Body of pancreas (tissue), 4 donors: ENCODE data around the gene ERCC5. TPM values are rescaled to one million over a fixed set of nuclear protein-coding genes. Genes with fewer than 3 reads are reported as not detected.

Experiments
- ATAC-seq: fragments of 150-250 bp; one replicate; pipeline ENCODE4 v1.9.1; 2016
- DNase-seq, 4 donors: peaks; one replicate each; pipeline ENCODE4 v3.0.0-alpha.2; 2019
- H3K27ac ChIP-seq, 4 donors: fragments of 200-600 bp; sonication (generic); 1 replicate in 3 of 4; 2 replicates in 1 of 4; pipeline versions ENCODE4 v1.5.1 to v1.6.1; 2016 to 2019; ENCODE audit warnings: mild to moderate bottlenecking in 1 of 4, mixed read lengths in 1 of 4, moderate library complexity in 1 of 4
- H3K27me3 ChIP-seq, 2 donors: fragments of 200-600 bp; sonication (generic); one replicate each; pipeline ENCODE4 v1.6.0; 2016; ENCODE audit warnings: mild to moderate bottlenecking in 1 of 2
- H3K36me3 ChIP-seq, 2 donors: fragments of 200-600 bp; sonication (generic); replicated peaks in 1 of 2; 2 replicates each; pipeline ENCODE4 v1.5.1; 2016; ENCODE audit warnings: low read depth in 2 of 2; ENCODE audit not compliant: insufficient read depth in 1 of 2
- H3K4me1 ChIP-seq: fragments of 200-600 bp; sonication (generic); one replicate; pipeline ENCODE4 v1.6.0; 2016
- H3K4me3 ChIP-seq, 2 donors: fragments of 200-600 bp; sonication (generic); 1 replicate in 1 of 2; 2 replicates in 1 of 2; pipeline ENCODE4 v1.5.1; 2016 to 2019
- H3K9me3 ChIP-seq, 3 donors: fragments of 200-600 bp; sonication (generic); 1 replicate in 2 of 3; 2 replicates in 1 of 3; pipeline ENCODE4 v1.5.1; 2016
- CTCF ChIP-seq, 7 experiments: fragments of 450-650 bp in 4 of 7; fragments of 200-600 bp in 3 of 7; sonication (generic) in 3 of 7; IDR thresholded peaks; one replicate each; pipeline ENCODE4 v1.5.1; 2016 to 2019; ENCODE audit warnings: antibody characterized with exemption in 7 of 7
- POLR2A ChIP-seq, 3 donors: fragments of 450-650 bp; IDR thresholded peaks; one replicate each; pipeline ENCODE4 v1.6.1; 2016; ENCODE audit warnings: antibody characterized with exemption in 3 of 3, mild to moderate bottlenecking in 2 of 3
- WGBS, 2 donors: methylation state at CpG; one replicate each; pipeline ENCODE4 v1.1.5; 2017; 5-methylcytosine and 5-hydroxymethylcytosine counted together
- intact Hi-C: fragments of 100-400 bp; cut with DNase I; formaldehyde crosslinking; loops from one replicate; pipeline ENCODE4 v1.15.1; 2023
- total RNA-seq, 2 donors: library from RNA; depleted of rRNA; stranded (reverse); fragments of >200 nt; gene quantifications; one replicate each; pipeline ENCODE4 v1.1.0, GENCODE V29; 2016

Gene ERCC5
- total RNA-seq, 2 donors from 2014 or later, result 31.9 to 42.8 TPM

GRCh38 chr13:102847272-102848234 is 1.7 kb downstream of the ERCC5 start:
- intact Hi-C loops, result no loop called here
- peak in 1 of 4 donors; percentile 13 for DNase-seq
- TF ChIP-seq CTCF (IDR thresholded peaks at IDR 0.05) (peak in 6 of 7 experiments; percentile 56 to 82 (median 74)), POLR2A (IDR thresholded peaks at IDR 0.05) (no peak)
- H3K4me1 ChIP-seq, result peaks cover 19% of the 10 kb centered on the region
- H3K27me3 ChIP-seq, result no peaks in the 10 kb centered on the region
- peak overlapping the region in 1 of 2 donors; percentile 69 for H3K4me3 ChIP-seq
- H3K9me3 ChIP-seq, result no peaks in the 10 kb centered on the region
- 9 to 13% methylated on average over 12 of the region's 12 CpGs for WGBS, 2 donors
- peak overlapping the region in 2 of 4 donors; percentile 96 for H3K27ac ChIP-seq
- ATAC-seq, result no peak
- H3K36me3 ChIP-seq, result no peaks in the 10 kb centered on the region

GRCh38 chr13:102848956-102849355 is 3.1 kb downstream of the ERCC5 start:
- Histone ChIP-seq H3K4me1 (peaks cover 19% of the 10 kb centered on the region), H3K27ac (no peak overlapping the region), H3K4me3 (no peak overlapping the region), H3K9me3 (no peaks in the 10 kb centered on the region), H3K36me3 (peaks cover 0 to 3% of the 10 kb centered on the region in 2 donors), H3K27me3 (no peaks in the 10 kb centered on the region)
- DNase-seq (no peak), ATAC-seq (no peak)
- WGBS, 2 donors, result 90 to 91% methylated on average over 6 of the region's 6 CpGs
- intact Hi-C loops, result no loop called here
- TF ChIP-seq CTCF (IDR thresholded peaks at IDR 0.05) (no peak), POLR2A (IDR thresholded peaks at IDR 0.05) (no peak)

GRCh38 chr13:102852556-102852955 is 6.7 kb downstream of the ERCC5 start:
- Histone ChIP-seq H3K27me3 (no peaks in the 10 kb centered on the region), H3K36me3 (peaks cover 0 to 10% of the 10 kb centered on the region in 2 donors), H3K27ac (no peak overlapping the region), H3K9me3 (no peaks in the 10 kb centered on the region), H3K4me3 (no peak overlapping the region), H3K4me1 (peaks cover 7% of the 10 kb centered on the region)
- ATAC-seq (no peak), DNase-seq (no peak)
- 90 to 91% methylated on average over 3 of the region's 3 CpGs for WGBS, 2 donors
- TF ChIP-seq POLR2A (IDR thresholded peaks at IDR 0.05), result no peak
- TF ChIP-seq CTCF (IDR thresholded peaks at IDR 0.05), result no peak
- intact Hi-C loops, result no loop called here

GRCh38 chr13:102854675-102855074 is 8.8 kb downstream of the ERCC5 start:
- intact Hi-C loops, result no loop called here
- H3K9me3 ChIP-seq, result no peaks in the 10 kb centered on the region
- ATAC-seq, result no peak
- H3K27me3 ChIP-seq, result no peaks in the 10 kb centered on the region
- no peak for DNase-seq
- 75 to 87% methylated on average over 7 of the region's 7 CpGs for WGBS, 2 donors
- H3K4me3 ChIP-seq, result no peak overlapping the region
- H3K36me3 ChIP-seq, result peaks cover 7 to 28% of the 10 kb centered on the region in 2 donors
- no peak overlapping the region for H3K27ac ChIP-seq
- TF ChIP-seq CTCF (IDR thresholded peaks at IDR 0.05) (no peak), POLR2A (IDR thresholded peaks at IDR 0.05) (no peak)
- H3K4me1 ChIP-seq, result no peaks in the 10 kb centered on the region
